ENCODE data around the gene RANBP3. TPM values are rescaled to one million over a fixed set of nuclear protein-coding genes. Genes with fewer than 3 reads are reported as not detected.

Gene RANBP3
- total RNA-seq, 2 experiments from 2014 or later = 104 to 108 TPM

DNA sequence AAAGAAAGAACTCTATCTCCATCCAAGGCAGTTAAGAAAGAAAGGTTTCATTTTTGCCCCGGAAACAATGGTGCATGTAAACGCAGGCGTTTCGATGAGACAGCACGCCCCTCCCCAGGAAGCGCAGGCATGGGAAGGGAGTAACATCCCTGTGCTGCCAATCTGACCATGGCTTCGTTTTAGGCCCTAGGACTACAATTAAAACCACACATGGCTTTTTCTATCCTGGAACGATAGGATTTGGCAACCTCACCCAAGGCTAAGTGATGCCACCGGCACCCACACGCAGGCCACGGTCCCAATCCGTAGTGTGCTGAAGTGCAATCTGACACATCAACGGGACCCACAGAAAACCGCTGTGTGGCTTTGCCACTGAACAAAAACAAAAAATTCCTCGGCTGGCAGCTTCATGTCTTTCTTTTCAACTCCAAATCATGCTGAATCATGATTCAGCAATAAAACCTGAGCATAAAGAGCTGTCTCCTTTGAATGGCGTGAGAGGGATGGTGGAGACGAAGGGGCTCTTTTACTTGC is 24.2 kb downstream of the RANBP3 start:
- POLR2A ChIA-PET = interaction anchor here (1.1 to 2.0 kb wide), 4 partner anchors 8 to 50 kb away, joined by 5 to 7 read pairs (median 5); partner anchors contain the start of genes NDUFA11 and VMAC
- Mint-ChIP-seq H3K27me3 (no peaks in the 10 kb centered on the region), H3K4me3 (peak overlapping the region; percentile 74), H3K27ac (peak overlapping the region; percentile 92), H3K4me1 (peaks cover 70% of the 10 kb centered on the region), H3K9me3 (no peaks in the 10 kb centered on the region), H3K36me3 (peaks cover 12% of the 10 kb centered on the region)
- ATAC-seq (ENCODE audit: low read depth) = peak; percentile 27
- DNase-seq = no peak

DNA sequence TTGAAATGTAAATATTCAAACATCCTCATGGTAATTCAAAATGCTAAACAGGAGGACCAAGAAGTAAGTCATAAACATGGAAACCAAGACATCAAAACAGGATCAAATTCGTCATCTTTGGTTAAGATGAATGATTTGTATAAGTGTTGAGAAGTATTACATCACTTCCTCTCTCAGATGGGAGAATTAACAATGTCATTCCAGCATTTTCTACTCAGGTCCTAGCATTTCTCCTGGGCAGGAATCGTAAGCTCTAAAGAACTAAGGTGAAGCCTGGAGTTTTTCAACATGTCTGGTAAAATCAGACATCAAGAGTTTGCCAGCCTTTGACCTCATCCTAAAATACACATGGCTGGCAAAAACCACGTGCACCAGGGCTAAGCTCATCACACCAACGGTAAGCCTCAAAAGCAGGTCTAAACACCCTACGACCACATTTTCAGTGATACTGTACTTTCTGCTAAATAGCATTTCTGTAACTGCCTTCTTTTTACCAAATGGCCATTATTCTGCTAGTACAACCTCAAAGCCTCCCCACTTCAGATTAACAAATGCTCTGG is 24.8 kb downstream of the RANBP3 start:
- DNase-seq (no peak), ATAC-seq (ENCODE audit: low read depth) (no peak)
- peaks cover 74% of the 10 kb centered on the region for H3K4me1 Mint-ChIP-seq
- peak overlapping the region; percentile 92 for H3K27ac Mint-ChIP-seq
- POLR2A ChIA-PET = interaction anchor here (1.1 to 2.0 kb wide), 4 partner anchors 9 to 49 kb away, joined by 5 to 7 read pairs (median 5); partner anchors contain the start of genes NDUFA11 and VMAC
- H3K4me3 Mint-ChIP-seq = peak overlapping the region; percentile 74
- no peaks in the 10 kb centered on the region for H3K9me3 Mint-ChIP-seq
- H3K27me3 Mint-ChIP-seq = no peaks in the 10 kb centered on the region
- peaks cover 12% of the 10 kb centered on the region for H3K36me3 Mint-ChIP-seq

DNA sequence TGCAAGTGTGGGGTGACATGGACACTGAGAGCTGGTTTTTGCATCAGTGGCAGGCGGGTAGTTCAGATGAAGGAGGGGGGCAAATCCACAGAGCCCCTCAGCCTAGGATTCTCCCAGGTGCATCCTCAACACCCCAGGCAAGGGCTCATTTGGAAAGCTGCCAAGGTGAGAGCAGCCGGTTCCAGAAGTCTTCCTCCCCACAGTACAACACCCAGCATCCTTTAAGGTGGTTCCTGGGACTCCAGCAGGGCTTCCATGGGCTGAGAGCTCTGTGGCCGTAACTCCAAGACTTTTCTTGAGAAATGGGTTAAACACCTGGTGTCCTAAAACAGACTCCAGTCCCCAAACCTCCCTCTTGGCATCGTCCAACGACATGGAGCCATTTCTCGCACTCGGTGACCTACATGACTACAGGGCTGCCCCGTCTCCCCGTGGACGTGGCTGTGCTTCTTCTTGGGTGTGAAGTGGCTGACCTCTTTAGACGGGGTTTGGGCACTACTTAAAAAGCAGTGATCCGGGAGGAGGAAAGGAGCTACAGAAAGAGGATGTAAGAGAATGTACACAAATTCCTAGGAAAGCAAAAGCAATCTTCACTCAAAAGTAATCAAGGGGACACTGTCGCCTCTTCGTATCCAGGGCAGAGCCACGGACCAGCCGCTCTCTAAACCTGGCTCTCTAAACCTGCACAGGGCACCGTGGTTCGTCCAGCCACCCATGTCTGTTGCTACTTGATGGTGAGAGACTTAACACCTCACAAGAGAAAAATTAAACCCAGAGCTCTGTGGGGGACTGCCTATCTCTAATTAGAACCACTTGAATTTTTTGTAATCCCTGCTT is 25.5 kb downstream of the RANBP3 start:
- Mint-ChIP-seq H3K27ac (peak overlapping the region; percentile 92), H3K27me3 (no peaks in the 10 kb centered on the region), H3K4me1 (peaks cover 73% of the 10 kb centered on the region), H3K9me3 (no peaks in the 10 kb centered on the region), H3K4me3 (peak overlapping the region; percentile 74), H3K36me3 (peaks cover 15% of the 10 kb centered on the region)
- POLR2A ChIA-PET = interaction anchor here (1.1 to 2.0 kb wide), 5 partner anchors 8 to 49 kb away, joined by 4 to 7 read pairs (median 5); partner anchors contain the start of genes NDUFA11 and VMAC
- DNase-seq (no peak), ATAC-seq (ENCODE audit: low read depth) (no peak)

GRCh38 chr19:5951338-5951861 is 26.5 kb downstream of the RANBP3 start:
- H3K9me3 Mint-ChIP-seq = no peaks in the 10 kb centered on the region
- ATAC-seq (ENCODE audit: low read depth) (no peak), DNase-seq (no peak)
- H3K36me3 Mint-ChIP-seq = peaks cover 15% of the 10 kb centered on the region
- H3K4me1 Mint-ChIP-seq = peaks cover 75% of the 10 kb centered on the region
- H3K27me3 Mint-ChIP-seq = no peaks in the 10 kb centered on the region
- POLR2A ChIA-PET = interaction anchor here (1.4 kb wide), 1 partner anchor 9 kb away, joined by 4 read pairs; no protein-coding TSS in a partner anchor
- peak overlapping the region; percentile 61 for H3K27ac Mint-ChIP-seq
- H3K4me3 Mint-ChIP-seq = no peak overlapping the region

GRCh38 chr19:5950741-5951140 is 27.2 kb downstream of the RANBP3 start:
- POLR2A ChIA-PET = no interaction called here
- peaks cover 15% of the 10 kb centered on the region for H3K36me3 Mint-ChIP-seq
- H3K27me3 Mint-ChIP-seq = no peaks in the 10 kb centered on the region

GRCh38 chr19:5949792-5950305 is 28.1 kb downstream of the RANBP3 start:
- peaks cover 15% of the 10 kb centered on the region for H3K36me3 Mint-ChIP-seq
- no peaks in the 10 kb centered on the region for H3K9me3 Mint-ChIP-seq
- peaks cover 67% of the 10 kb centered on the region for H3K4me1 Mint-ChIP-seq
- DNase-seq (peak; percentile 57), ATAC-seq (ENCODE audit: low read depth) (peak; percentile 64)
- POLR2A ChIA-PET = interaction anchor here (0.6 to 2.4 kb wide), 5 partner anchors 11 to 199 kb away, joined by 3 to 11 read pairs (median 4); partner anchors contain the start of gene RANBP3
- peak overlapping the region; percentile 56 for H3K4me3 Mint-ChIP-seq
- peak overlapping the region; percentile 84 for H3K27ac Mint-ChIP-seq
- H3K27me3 Mint-ChIP-seq = no peaks in the 10 kb centered on the region

More at GRCh38 chr19:5950741-5951140, 27.2 kb downstream of the RANBP3 start:
- DNase-seq = no peak
- H3K4me3 Mint-ChIP-seq = peak overlapping the region; percentile 56
- ATAC-seq (ENCODE audit: low read depth) = no peak
- H3K27ac Mint-ChIP-seq = peak overlapping the region; percentile 84
- peaks cover 70% of the 10 kb centered on the region for H3K4me1 Mint-ChIP-seq
- no peaks in the 10 kb centered on the region for H3K9me3 Mint-ChIP-seq

- peaks cover 11% of the 10 kb centered on the region for H3K36me3 Mint-ChIP-seq
- H3K4me1 Mint-ChIP-seq = peaks cover 66% of the 10 kb centered on the region
- H3K4me3 Mint-ChIP-seq = peak overlapping the region; percentile 56
- peak; percentile 35 for ATAC-seq (ENCODE audit: low read depth)
- H3K27ac Mint-ChIP-seq = peak overlapping the region; percentile 84
- POLR2A ChIA-PET = interaction anchor here (1.0 to 2.4 kb wide), 7 partner anchors 10 to 121 kb away, joined by 3 to 11 read pairs (median 4); partner anchors contain the start of genes NDUFA11 and RANBP3
- H3K9me3 Mint-ChIP-seq = no peaks in the 10 kb centered on the region
- DNase-seq = no peak
- no peaks in the 10 kb centered on the region for H3K27me3 Mint-ChIP-seq
These were observed 29.0 kb downstream of the RANBP3 start for GRCh38 chr19:5948752-5949564.

DNA sequence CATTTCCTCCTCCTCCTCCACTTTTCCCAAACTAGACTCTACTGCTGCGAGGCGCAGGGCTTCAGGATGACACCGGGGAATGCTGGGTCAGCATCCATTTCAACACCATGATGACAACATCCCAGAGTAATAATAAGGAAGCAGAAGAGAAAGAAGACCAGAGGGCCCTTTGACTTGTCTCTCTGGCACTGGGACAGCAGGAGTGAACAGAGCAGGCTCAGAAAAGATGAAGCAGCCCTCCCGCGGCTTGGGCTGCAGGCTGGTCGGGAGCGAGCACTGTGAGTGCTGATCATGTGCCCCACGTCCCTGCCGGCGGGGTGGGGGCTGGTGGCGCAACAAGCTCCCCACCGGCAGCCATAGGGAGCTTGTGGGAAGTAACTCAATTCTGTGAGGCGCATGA is 30.5 kb downstream of the RANBP3 start:
- H3K9me3 Mint-ChIP-seq = no peaks in the 10 kb centered on the region
- H3K36me3 Mint-ChIP-seq = peaks cover 11% of the 10 kb centered on the region
- no peaks in the 10 kb centered on the region for H3K27me3 Mint-ChIP-seq
- POLR2A ChIA-PET = interaction anchor here (0.9 kb wide), 1 partner anchor 14 kb away, joined by 4 read pairs; no protein-coding TSS in a partner anchor
- peak overlapping the region; percentile 19 for H3K4me3 Mint-ChIP-seq
- no peak for ATAC-seq (ENCODE audit: low read depth)
- peaks cover 52% of the 10 kb centered on the region for H3K4me1 Mint-ChIP-seq
- peak overlapping the region; percentile 84 for H3K27ac Mint-ChIP-seq
- DNase-seq = no peak

GRCh38 chr19:5943623-5944022 is 34.3 kb downstream of the RANBP3 start:
- Mint-ChIP-seq H3K27ac (no peak overlapping the region), H3K36me3 (peaks cover 5% of the 10 kb centered on the region), H3K27me3 (no peaks in the 10 kb centered on the region), H3K4me1 (peaks cover 17% of the 10 kb centered on the region), H3K9me3 (no peaks in the 10 kb centered on the region), H3K4me3 (no peak overlapping the region)
- ATAC-seq (ENCODE audit: low read depth) = no peak
- no peak for DNase-seq
- POLR2A ChIA-PET = no interaction called here

DNA sequence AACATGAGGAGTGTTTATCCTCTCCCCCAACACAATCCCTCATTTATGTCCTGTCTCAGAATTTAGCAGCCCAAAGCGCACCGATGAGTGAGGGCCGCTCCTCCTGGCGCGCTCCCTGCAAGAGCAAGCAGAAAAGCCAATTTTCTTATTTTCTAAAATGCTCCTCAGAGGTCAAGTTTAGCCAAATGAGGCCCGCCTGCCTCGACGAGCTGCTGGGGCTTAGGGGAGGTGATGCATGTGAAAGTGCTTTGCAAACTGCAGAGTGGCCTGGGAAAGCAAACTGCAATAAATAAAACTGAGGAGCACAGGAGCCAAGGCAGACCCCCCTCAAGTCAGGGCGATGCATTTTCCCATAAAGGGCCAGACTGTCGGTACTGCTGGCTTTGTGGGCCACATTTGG is 34.9 kb downstream of the RANBP3 start:
- POLR2A ChIA-PET = no interaction called here
- Mint-ChIP-seq H3K9me3 (no peaks in the 10 kb centered on the region), H3K36me3 (peaks cover 5% of the 10 kb centered on the region), H3K27me3 (no peaks in the 10 kb centered on the region), H3K4me1 (peaks cover 14% of the 10 kb centered on the region), H3K27ac (peak overlapping the region; percentile 7), H3K4me3 (no peak overlapping the region)
- DNase-seq = no peak
- no peak for ATAC-seq (ENCODE audit: low read depth)

DNA sequence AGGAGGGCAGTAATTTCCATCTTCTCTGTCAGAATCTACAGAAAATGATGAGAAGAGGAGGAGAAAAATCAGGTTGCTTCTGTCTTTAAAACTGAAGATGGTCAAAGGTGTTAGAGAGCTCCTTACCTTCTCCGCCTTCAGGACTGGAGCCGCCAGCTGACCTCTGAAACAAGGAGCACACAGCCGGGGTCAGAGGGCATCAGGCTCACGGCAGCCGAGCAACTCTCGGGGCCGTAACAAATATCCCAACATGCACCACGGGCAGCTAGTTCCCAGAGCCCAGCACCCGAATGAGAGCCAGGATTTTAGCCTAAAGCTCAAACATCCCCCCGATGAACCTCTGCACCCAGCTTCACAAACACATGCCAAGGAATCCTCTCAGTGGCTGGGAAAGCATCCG is 36.3 kb downstream of the RANBP3 start:
- no peak overlapping the region for H3K4me3 Mint-ChIP-seq
- no peaks in the 10 kb centered on the region for H3K27me3 Mint-ChIP-seq
- POLR2A ChIA-PET = interaction anchor here (1.2 kb wide), 1 partner anchor 11 kb away, joined by 5 read pairs; no protein-coding TSS in a partner anchor
- no peak for DNase-seq
- no peak for ATAC-seq (ENCODE audit: low read depth)
- H3K36me3 Mint-ChIP-seq = no peaks in the 10 kb centered on the region
- peaks cover 7% of the 10 kb centered on the region for H3K4me1 Mint-ChIP-seq
- no peaks in the 10 kb centered on the region for H3K9me3 Mint-ChIP-seq
- H3K27ac Mint-ChIP-seq = no peak overlapping the region

Measured in activated naive CD8-positive, alpha-beta T cell treated with anti-CD3 and anti-CD28 coated beads, Interleukin-2, amount 10 ng/mL, durations not matched to agents 7 days and 5 days (primary cell).